ENCODE data around the gene FBL.

Gene FBL

DNA sequence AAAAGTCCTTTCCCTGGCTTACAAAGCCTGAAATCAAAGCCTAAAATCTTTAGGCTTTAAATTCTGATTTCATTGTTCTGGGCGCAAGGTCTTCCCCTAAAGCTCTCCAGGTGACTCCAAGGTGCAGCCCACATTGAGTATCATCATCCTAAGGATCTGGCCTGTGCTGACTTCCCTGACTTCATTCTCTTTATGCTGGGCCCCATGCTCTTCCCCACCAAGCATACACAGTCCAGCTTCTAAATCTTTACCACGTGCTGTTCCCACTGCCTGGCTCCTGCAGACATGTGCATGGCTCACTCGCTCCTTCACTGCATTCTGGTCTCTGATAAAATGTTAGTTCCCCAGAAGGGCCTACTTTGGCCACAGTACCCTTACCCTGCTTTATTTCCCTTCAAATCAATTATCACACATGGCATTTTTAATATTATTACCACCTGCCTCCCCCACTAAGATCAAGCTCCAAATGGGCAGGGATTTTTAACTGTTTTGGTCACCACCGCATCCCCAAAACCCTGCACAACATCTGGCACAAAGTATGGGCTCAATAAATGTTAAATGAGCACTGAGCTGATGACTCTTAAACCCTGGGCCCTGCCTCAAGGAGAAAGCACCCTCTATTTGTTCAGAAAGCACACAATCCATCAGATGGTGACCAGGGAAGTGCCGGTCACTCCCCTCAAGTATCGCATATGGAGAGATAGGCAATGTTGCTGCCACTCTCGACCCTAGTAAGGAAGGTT lies 3.3 kb downstream of the FBL start:
- DNase-seq (ENCODE audit: low spot score): no peak

DNA sequence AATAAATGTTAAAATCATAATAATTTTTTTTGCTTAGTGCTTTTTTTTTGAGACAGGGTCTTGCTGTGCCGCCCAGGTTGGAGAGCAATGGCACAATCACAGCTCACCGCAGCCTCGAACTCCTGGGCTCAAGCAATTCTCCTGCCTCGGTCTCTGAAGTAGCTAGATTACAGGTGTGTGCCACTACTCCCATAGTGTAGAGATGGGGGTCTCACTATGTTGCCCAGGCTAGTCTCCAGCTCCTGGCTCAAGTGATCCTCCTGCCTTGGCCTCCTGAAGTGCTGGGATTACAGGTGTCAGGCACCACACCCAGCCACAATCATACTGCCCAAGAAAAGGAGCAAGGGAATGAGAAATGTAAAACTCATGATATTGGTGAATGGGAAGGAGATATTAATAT lies 5.1 kb downstream of the FBL start:
- no peak for DNase-seq (ENCODE audit: low spot score)

DNA sequence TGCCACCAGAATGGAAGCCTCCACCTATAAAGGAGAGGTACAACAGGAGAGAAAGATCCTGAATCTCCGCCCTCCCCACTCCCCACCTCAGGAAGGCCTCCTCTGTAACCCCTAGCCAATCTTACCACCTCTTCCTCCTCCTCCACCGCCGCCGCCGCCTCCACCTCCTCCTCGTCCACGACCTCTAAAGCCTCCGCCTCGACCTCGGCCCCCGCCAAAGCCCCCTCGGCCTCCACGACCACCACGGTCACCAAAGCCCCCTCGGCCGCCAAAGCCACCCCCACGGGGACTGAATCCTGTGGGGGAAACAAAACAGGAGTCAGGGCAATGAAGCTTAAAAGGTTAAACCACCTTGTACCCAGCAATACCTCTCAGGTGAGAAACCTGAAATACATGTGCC lies 5.7 kb downstream of the FBL start:
- no peak for DNase-seq (ENCODE audit: low spot score)

DNA sequence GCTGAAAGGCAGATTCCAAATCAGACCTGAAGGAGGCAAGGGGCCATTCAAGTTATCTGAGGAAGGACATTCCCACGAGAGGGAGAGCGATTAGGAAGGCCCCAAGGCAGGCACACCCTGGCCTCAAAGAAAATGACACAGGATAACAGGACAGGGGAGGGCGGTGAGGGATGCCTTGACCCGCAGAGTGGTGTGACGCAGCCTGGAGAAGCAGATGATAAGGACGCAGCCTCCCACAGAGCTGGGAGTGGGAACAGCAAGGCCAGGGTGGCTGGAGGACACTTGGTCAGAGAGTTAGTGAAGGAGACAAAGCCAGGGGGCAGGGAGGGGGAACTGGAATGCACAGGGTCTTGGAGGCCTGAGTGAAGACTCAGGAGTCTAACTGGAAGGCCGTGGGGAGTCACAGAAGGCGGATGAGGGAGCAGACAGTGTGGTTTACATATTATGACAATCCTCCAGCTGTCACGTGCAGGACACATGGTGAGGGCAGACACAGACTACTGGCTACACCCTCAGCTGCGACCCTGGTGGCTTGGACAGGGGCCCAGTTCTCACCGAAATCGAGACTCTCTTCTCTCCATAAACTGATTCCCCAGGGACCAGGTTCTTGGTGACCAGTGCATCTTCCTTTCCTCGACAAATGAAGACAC lies 6.4 kb downstream of the FBL start:
- DNase-seq (ENCODE audit: low spot score): no peak

DNA sequence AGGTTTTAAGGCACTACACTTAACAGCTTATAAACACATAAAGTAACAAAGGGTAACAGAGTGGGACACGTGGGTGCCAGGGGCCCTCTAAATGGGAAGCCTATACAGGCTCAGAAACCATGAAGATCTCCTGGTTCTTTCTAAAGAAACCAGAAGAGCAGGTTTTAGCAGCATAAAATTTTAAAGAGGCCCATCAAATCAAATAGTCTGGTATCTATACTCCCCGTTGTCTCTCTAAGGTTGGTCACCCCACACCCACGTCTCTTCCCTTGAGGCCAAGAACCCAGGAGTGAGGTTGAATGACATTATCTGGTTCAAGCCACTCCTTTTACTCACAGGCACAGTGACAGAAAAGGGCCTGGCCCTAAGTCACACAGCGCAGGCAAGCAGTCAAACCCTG lies 7.6 kb downstream of the FBL start:
- DNase-seq (ENCODE audit: low spot score): no peak

DNA sequence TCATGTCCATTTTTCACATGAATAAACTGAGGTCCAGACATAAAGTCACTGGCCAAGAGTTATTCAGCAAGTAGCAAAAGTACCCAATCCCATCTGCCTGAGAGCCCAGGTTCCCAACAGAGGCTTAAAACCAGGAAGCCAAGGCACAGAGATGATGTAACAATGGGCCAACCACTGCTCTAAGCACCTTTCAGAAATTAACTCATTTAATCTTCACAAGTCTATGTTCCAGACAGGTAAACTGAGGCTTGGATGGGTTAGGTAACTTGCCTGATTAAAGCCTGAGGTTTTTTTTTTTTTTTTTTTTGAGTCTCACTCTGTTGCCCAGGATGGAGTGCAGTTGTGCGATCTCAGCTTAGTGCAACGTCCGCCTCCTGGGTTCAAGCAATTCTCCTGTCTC lies 8.2 kb downstream of the FBL start:
- no peak for DNase-seq (ENCODE audit: low spot score)

DNA sequence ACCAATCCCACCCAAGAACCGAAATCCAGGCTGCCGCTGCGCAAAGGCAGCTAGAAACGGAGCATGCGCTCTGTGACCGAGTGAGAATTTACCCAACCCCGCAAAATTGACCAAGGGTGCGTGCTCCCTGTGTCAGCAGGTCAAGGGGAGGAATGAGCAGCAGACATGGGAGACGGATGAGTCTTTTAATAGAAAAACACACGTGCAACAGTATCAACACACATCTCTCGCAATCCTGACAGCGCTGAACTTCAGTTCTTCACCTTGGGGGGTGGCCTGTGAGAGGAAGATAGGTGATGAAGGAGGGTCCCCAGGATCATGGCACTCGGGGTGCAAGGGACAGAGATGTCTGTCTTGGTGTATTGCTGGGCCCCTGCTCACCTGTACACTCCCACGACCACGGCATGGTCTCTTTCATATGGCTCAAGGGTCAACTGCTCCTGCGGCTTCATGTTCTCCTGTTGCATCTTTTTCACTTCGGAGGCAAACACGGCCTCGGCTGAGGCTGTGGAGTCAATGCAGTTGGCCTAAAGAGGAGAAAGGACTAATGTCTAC lies 11.8 kb downstream of the FBL start:
- DNase-seq (ENCODE audit: low spot score): no peak

DNA sequence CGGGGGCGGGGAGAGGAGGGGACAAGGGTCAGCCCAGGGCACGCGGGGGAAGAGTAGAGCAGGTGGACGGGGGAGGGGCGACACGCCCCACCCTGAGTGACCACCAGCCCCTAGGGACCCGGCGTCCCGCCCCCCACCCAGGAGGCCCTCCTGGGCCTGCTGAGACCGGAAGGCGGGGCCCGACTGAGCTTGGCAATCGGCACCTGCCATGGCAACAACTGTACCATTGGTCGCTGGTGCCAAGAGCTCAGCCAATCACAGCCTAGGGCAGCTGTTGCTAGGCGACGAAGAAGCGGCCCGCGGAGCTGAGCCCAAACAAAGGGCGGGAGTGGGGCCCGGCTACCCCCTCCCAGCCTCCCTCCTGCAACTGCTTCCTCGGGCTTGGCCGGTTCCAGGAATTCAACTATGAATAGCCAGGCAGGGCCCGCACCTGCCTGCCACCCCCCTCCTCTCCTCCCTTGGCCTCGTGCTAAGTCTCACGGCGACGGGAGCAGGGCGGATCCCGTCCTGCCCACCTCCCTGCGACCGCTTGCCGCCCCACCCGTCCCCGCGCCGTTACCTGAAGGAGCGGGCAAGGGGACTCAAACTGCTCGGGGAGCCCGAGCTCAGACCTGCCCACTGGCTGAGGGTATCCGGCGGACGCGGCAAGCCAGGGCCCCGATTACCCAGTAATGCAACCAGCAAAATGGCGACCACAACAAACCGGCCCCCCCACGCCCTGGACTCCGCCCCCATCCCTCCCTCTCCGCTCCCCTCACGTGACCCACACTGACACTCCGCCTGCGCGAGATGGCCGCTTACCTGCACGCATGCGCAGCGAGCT lies 12.5 kb downstream of the FBL start, which contains the start of gene DYRK1B:
DYRK1B (minus strand) TSS at position 699 of the 823 bp plus-strand sequence. CDS start 2,295 bp downstream, outside the sequence.
- DNase-seq (ENCODE audit: low spot score): peak; percentile 94

DNA sequence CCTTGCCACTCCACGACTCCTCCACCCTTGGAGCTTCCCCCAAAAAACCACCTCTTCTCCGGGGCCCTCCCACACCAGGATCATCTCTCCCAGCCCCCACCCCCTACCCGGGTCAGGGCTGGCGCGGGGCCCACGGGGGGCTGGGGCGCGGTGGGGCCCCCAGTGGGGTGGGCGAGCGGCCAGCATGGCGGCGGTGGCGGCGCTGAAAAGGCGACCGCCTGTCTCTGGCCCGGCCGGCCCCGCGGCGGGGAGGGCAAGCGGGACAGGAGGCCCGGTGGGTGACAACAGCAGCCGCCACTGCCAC lies 13.1 kb downstream of the FBL start:
- no peak for DNase-seq (ENCODE audit: low spot score)

DNA sequence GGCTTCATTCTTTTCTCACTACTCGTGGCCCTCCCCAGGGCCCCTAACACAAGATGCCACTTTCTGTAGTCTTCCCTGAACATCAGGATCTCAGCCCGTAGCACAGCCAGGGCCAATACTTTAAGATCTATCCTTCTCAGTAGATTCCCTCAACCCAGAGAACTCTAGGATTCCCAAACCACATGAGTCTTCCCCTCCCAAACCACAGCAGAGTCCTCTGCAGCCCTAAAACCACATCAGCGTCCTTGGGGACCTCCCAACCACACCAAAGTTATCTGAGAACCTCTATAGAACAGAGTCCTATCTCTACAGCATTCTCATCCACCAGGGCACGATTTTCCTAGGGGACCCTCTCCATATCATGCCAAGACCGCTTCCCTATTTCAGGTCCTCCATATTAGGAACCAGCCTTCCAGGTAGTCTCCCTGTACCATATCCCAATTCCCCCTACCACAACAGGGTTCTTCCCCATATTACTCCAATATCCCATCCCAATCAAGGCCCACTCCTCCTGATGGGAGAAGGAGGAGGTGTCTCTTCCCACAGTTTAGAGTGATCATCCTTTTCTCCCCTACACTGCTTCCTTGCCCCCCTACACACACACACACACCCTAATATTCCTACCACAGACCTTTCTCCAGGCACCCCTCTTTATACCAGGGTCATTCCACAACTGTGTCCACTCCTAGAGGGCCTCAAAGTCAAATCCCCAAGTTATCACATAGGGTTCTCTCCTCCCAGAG lies 13.7 kb downstream of the FBL start:
- DNase-seq (ENCODE audit: low spot score): no peak

DNA sequence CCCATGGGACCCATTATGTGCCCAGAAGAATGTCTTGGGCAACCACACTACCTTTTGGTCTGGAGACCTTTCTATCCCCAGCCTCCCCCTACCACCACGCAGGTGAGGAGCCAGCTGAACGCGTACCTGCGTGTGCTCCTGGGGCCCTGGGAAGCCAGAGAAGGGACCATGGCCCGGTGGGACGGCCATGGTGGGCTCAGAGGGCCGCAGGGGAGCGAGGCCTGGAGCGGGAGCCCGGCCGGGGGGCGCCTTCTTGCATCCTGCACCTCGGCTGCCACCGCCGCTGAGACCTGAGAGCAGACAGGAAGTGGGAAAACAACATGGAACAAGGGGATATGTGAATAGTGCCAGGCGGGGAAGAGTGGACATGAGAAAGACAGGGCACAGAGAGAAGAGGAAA lies 14.5 kb downstream of the FBL start:
- no peak for DNase-seq (ENCODE audit: low spot score)

DNA sequence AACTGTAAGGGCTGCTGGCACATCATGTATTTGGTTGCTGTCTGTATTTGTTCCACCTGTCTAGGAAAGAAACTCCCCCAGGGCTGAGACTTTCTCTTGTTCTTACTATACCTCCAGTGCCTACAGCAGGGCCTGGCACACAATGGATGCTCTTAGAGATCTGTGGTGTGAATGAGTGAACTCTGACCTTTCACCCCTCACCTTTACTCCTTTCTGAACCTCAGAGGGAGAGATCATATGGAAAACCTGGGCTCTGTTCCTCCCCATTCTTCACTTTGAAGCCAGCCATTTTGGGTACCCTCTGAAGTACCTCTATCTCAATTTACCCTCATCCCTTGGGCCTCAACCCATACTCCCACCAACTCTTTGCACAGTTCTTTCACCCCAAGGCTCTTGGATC lies 15.3 kb downstream of the FBL start:
- DNase-seq (ENCODE audit: low spot score): no peak

DNA sequence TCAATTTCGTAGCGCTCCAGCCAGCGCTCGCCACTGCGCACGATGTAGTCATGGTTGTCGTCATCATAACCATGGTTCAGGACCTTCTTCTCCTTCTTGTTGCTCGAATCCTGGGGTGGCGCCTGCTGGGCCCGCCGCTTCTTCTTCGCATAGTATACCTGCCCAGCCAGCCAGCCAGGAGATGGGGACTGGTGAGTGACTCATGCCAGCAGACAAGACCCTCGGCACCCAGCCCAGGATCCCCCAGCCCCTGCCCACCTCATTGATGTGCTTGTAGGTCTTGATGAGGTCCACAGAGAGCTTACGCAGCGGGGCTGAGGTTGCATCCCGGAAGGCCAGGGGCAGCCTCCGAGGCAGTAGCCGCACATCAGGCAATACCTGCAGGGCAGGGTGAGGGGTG lies 15.8 kb downstream of the FBL start:
- DNase-seq (ENCODE audit: low spot score): no peak

DNA sequence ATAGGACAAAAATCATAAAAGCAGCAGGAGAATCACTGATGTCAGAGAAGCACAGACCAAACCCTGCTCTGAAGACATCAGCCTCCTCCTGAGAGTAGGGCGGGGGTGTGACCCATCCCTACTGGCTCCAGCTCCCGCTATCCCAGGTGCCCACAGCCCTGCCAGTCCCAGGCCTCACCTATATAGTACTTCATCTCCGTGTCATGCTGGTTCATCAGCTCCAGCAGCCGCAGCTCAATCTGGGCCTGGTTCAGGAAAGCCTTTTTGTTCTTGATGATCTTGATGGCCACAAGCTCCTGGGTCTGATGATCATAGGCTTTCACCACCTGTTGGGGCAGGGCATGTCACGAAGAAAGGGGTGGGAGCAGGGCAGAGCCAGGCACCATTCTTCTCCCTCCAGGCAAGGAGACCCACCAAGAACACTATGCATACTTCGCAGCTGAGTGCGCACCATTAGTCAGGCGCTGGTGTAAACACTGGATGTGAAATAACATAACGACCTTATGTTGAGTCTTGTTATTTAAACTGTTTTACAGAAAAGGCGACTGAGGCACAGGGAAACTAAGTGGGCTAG lies 16.4 kb downstream of the FBL start:
- no peak for DNase-seq (ENCODE audit: low spot score)

DNA sequence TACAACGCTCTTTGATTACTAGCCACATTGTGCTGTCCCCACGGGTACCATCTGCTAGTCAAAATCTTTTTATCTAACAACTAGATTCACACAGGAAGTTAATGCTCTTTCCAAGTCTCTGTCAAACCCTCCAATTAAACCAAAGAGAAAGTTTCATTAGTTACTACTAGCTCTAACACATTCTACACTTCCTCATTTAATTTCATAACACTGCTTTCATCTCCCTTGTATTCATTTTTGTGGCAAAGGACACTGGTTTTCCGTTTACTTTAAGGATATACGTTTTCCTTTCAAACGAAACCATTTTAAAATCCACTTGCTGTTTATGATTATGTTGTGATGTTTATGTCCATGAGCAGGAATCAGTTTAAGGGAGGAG lies 17.5 kb downstream of the FBL start:
- DNase-seq (ENCODE audit: low spot score): no peak

DNA sequence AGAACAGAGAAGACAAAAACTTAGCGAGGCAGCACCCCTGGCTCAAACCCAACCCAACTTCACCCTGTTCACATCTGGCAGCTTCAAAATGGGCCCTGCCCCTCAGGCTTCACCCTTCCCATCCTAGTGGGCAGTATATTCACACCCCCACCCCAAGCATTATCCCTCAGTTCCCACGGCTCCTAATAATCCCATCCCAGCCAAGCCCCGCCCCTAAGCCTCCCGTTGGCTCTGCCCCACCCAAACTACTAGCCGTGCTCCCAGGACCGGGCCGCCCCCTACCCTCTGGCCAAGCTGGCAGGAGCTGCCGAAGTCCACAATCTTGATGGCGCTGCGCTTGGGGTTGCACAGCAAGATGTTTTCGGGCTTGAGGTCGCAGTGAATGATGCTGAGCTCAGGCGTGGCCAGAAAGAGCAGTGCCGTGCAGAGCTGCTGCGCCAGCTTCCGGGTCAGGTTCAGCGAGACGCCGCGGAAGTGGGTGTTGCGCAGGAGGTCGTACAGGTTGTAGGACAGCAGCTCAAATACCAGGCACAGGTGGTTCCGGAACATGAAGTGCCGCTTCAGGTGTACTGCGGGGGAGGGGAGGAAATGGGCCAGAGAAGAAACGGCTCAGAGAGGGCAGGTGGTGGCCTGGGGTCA lies 18.0 kb downstream of the FBL start:
- DNase-seq (ENCODE audit: low spot score): no peak

DNA sequence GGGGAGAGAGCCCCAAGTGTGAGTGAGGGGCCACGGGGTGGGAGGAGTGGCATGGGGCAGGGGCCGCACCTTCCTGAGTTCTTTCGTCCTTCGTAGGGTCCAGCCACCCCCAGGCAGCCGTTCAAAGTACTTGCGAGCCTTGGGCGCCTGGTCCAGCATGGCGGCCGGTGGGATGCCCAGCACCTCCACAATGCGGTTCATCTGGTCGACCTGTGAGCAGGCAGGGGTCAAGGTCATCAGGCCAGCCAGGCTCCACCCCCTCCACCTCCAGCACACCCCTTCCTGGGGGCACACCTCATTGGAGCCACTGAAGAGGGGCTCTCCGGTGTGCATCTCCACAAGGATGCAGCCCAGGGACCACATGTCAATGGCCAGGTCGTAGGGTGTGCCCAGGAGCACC lies 19.0 kb downstream of the FBL start:
- no peak for DNase-seq (ENCODE audit: low spot score)

DNA sequence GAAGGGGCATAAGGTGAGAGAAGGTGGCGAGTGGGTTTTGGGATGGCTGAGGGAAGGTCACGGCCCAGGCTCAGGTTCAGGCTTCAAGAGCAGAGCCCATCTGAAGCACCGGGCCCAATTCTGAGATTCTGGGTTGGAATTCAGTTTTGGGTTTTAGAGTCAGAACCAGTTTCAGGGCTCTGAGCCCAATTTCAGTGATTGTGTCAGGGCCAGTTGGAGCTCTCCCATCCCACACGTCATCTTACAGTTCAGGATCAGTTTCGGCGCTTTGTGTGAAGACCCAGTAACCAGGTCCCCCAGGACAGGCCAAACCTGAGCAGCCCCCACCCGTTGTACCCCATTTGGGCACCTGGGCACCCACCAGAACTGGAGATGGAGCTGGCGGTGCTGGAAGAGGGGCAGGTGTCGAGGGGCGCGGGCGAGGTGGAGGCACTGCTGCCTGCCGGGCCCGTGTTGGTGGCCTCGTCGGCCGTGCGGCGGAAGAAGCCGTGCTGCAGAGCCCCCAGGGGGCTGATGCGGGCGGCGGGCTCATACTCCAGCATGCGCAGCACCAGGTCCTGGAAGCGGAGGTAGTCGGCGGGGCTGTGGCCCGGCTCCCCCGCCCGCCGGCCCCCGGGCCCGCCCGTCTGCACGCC lies 19.8 kb downstream of the FBL start:
- no peak for DNase-seq (ENCODE audit: low spot score)

DNA sequence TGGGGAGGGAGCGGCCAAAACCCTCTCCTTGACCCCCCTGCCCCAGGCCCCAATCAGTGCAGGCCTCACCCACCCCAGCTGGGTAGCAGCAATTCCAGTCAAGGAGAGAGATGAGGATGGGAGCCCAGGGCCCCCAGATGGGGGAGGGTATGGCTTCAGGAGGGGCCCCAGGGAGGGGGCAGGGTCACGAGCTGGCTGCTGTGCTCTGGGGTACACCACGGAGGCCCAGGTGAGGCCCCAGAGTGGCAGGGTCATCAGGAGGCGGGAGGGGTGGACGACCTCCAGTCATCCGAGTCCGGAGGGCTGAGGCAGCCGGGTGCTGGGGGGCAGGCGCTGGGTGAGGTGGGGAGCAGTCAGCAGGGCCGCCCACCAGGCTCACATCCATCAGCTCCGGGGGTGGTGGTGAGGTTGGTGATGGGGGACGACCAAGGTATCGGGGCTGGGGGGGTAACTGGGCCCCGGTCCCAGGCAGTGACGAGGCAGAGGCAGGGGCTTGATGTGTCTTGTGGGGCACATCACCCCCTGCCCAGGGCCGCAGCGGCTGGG lies 20.6 kb downstream of the FBL start:
- DNase-seq (ENCODE audit: low spot score): no peak

DNA sequence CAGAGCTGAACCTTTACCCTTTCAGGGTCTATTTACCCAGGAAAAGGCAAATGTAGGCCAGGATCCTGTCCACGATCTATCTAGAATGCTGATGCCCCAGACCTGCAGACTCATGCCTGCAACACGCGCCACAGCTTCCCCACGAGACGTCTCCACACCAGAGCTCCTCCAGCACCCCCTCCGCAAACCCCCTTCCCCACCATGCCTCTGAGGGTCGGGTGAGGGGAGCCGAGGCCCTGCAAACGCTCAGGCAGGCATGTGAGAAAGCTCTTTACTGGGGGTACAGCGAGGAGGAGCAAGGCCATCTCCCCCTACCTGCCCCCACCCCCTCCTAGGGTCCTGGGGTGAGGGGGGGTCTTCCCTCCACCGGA lies 21.1 kb downstream of the FBL start:
- no peak for DNase-seq (ENCODE audit: low spot score)

Measured in COLO829 (cell line).